Neural cell (in vitro differentiated cells): Measurements from ENCODE around the gene MICA. TPM values are rescaled to one million over a fixed set of nuclear protein-coding genes. Genes with fewer than 3 reads are reported as not detected.
"Not testable (repeated sequence)": the region's sequence is repeated elsewhere in the genome, so short reads cannot be mapped to it uniquely, and the experiment has no call there.

Experiments used
- H2AFZ ChIP-seq: fragments of 200-600, 300-800 bp; sonication (generic), shearing (Covaris generic); 2 replicates; pipeline ENCODE4 v1.6.0; 2014; ENCODE audit warnings: low read depth, mild to moderate bottlenecking, antibody characterized with exemption, low read length, moderate library complexity
- H3F3A ChIP-seq: fragments of 200-600 bp; shearing (Covaris generic); 2 replicates; pipeline ENCODE4 v1.6.1; 2016; ENCODE audit warnings: mild to moderate bottlenecking, moderate library complexity, mixed read lengths, antibody characterized with exemption, low read length; ENCODE audit not compliant: insufficient read depth, poor library complexity, severe bottlenecking
- H3K27ac ChIP-seq: fragments of 200-600, 300-800 bp; sonication (generic), shearing (Covaris generic); 2 replicates; pipeline ENCODE4 v1.5.1; 2014; ENCODE audit warnings: mild to moderate bottlenecking, low read length, moderate library complexity
- H3K27me3 ChIP-seq: fragments of 300-800, 200-600 bp; sonication (generic), shearing (Covaris generic); 2 replicates; pipeline ENCODE4 v1.6.0; 2014; ENCODE audit warnings: mild to moderate bottlenecking, low read depth, low read length, moderate library complexity; ENCODE audit not compliant: insufficient read depth
- H3K36me3 ChIP-seq: fragments of 300-800, 200-600 bp; sonication (generic), shearing (Covaris generic); 2 replicates; pipeline ENCODE4 v1.5.1; 2014; ENCODE audit warnings: mild to moderate bottlenecking, antibody characterized with exemption, low read length, moderate library complexity; ENCODE audit not compliant: insufficient read depth
- H3K4me2 ChIP-seq: fragments of 300-800, 200-600 bp; sonication (generic), shearing (Covaris generic); 2 replicates; pipeline ENCODE4 v1.6.0; 2014; ENCODE audit warnings: mild to moderate bottlenecking, low read length
- H3K4me3 ChIP-seq: fragments of 300-800, 200-600 bp; sonication (generic), shearing (Covaris generic); 2 replicates; pipeline ENCODE4 v1.5.1; 2014; ENCODE audit warnings: mild to moderate bottlenecking, low read length, moderate library complexity
- H3K79me2 ChIP-seq: fragments of 200-600 bp; shearing (Covaris generic); replicated peaks from 2 replicates; pipeline ENCODE4 v1.6.0; 2014; ENCODE audit warnings: mild to moderate bottlenecking, low read length, moderate library complexity; ENCODE audit not compliant: insufficient read depth
- H3K9ac ChIP-seq: fragments of 300-800, 200-600 bp; sonication (generic), shearing (Covaris generic); 2 replicates; pipeline ENCODE4 v1.6.1; 2016; ENCODE audit warnings: mild to moderate bottlenecking, low read length, mixed read lengths
- H3K9me2 ChIP-seq: fragments of 200-600 bp; shearing (Covaris generic); 2 replicates; pipeline ENCODE4 v1.6.1; 2016; ENCODE audit warnings: mild to moderate bottlenecking, low read length, mixed read lengths; ENCODE audit not compliant: insufficient read depth
- H3K9me3 ChIP-seq: fragments of 200-600, 300-800 bp; sonication (generic), shearing (Covaris generic); 2 replicates; pipeline ENCODE4 v1.6.1; 2016; ENCODE audit warnings: mild to moderate bottlenecking, mixed run types, low read length, moderate library complexity, mixed read lengths
- H4K20me1 ChIP-seq: fragments of 200-600 bp; shearing (Covaris generic); 2 replicates; pipeline ENCODE4 v1.6.1; 2016; ENCODE audit warnings: mild to moderate bottlenecking, mixed run types; ENCODE audit not compliant: insufficient read depth
- EP300 ChIP-seq: fragments of 450-650 bp; conservative IDR thresholded peaks from 2 replicates; pipeline ENCODE4 v1.6.1; 2014; ENCODE audit warnings: antibody characterized with exemption, mild to moderate bottlenecking, moderate library complexity; ENCODE audit not compliant: poor library complexity, severe bottlenecking
- EZH2 ChIP-seq: fragments of 200-600, 300-800 bp; shearing (Covaris generic), sonication (generic); IDR thresholded peaks from 2 replicates; pipeline ENCODE4 v1.6.1; 2014; ENCODE audit warnings: antibody characterized with exemption, low read length, borderline replicate concordance, mild to moderate bottlenecking; ENCODE audit not compliant: insufficient read depth, poor library complexity, severe bottlenecking
- MXI1 ChIP-seq: fragments of 450-650 bp; conservative IDR thresholded peaks from 2 replicates; pipeline ENCODE4 v1.6.1; 2014; ENCODE audit warnings: antibody characterized with exemption, mild to moderate bottlenecking; ENCODE audit not compliant: poor library complexity, severe bottlenecking
- POLR2AphosphoS5 ChIP-seq: IDR thresholded peaks from 2 replicates; pipeline ENCODE4 v1.6.1; 2012
- RAD21 ChIP-seq: fragments of 450-650 bp; conservative IDR thresholded peaks from 2 replicates; pipeline ENCODE4 v1.6.1; 2014; ENCODE audit warnings: antibody characterized with exemption, mild to moderate bottlenecking, moderate library complexity
- REST ChIP-seq: IDR thresholded peaks from 2 replicates; pipeline ENCODE4 v1.6.1; 2012; ENCODE audit warnings: borderline replicate concordance
- SMC3 ChIP-seq: fragments of 450-650 bp; conservative IDR thresholded peaks from 2 replicates; pipeline ENCODE4 v1.6.1; 2014; ENCODE audit warnings: antibody characterized with exemption, mild to moderate bottlenecking, moderate library complexity; ENCODE audit not compliant: poor library complexity
- TAF1 ChIP-seq: IDR thresholded peaks from 2 replicates; pipeline ENCODE4 v1.6.1; 2012; ENCODE audit warnings: low read depth
- polyA plus RNA-seq: library from polyadenylated mRNA; depleted of rRNA; stranded (reverse); fragments of >200 nt; gene quantifications from 2 replicates; pipeline ENCODE4 v1.2.3, GENCODE V29; 2014
- TF ChIP-seq, protein P1 (sequence below): fragments of 450-650 bp; IDR thresholded peaks from 2 replicates; pipeline ENCODE4 v1.5.1; 2014; ENCODE audit warnings: antibody characterized with exemption, mild to moderate bottlenecking, moderate library complexity; ENCODE audit not compliant: poor library complexity, severe bottlenecking

The MICA gene
- polyA plus RNA-seq, 1 donor from 2014 or later = 0.87 TPM

- no peaks in the 10 kb centered on the region for H3K9me2 ChIP-seq
- no peaks in the 10 kb centered on the region for H3K9me3 ChIP-seq
- no peaks in the 10 kb centered on the region for H3K79me2 ChIP-seq
- no peak overlapping the region for H3K4me2 ChIP-seq
- TF ChIP-seq SMC3 = peak; percentile 94
- no peak for TF ChIP-seq REST
- TF ChIP-seq RAD21 = peak; percentile 96
- TF ChIP-seq, protein P1, sequence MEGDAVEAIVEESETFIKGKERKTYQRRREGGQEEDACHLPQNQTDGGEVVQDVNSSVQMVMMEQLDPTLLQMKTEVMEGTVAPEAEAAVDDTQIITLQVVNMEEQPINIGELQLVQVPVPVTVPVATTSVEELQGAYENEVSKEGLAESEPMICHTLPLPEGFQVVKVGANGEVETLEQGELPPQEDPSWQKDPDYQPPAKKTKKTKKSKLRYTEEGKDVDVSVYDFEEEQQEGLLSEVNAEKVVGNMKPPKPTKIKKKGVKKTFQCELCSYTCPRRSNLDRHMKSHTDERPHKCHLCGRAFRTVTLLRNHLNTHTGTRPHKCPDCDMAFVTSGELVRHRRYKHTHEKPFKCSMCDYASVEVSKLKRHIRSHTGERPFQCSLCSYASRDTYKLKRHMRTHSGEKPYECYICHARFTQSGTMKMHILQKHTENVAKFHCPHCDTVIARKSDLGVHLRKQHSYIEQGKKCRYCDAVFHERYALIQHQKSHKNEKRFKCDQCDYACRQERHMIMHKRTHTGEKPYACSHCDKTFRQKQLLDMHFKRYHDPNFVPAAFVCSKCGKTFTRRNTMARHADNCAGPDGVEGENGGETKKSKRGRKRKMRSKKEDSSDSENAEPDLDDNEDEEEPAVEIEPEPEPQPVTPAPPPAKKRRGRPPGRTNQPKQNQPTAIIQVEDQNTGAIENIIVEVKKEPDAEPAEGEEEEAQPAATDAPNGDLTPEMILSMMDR = peak; percentile 97
- no peaks in the 10 kb centered on the region for H3K36me3 ChIP-seq
- H3K9ac ChIP-seq = no peak overlapping the region
- no peaks in the 10 kb centered on the region for H4K20me1 ChIP-seq
- H2AFZ ChIP-seq = no peak overlapping the region
- H3F3A ChIP-seq = no peaks in the 10 kb centered on the region
- peaks cover 10% of the 10 kb centered on the region for H3K27me3 ChIP-seq
- peak overlapping the region; percentile 62 for H3K4me3 ChIP-seq
- H3K27ac ChIP-seq = no peak overlapping the region
Measured at GRCh38 chr6:31366693-31367470, 36.5 kb upstream of the MICA start.

- Histone ChIP-seq H4K20me1 (no peaks in the 10 kb centered on the region), H3K4me2 (no peak overlapping the region), H3K36me3 (no peaks in the 10 kb centered on the region), H3K9ac (no peak overlapping the region), H3K9me3 (no peaks in the 10 kb centered on the region), H3K27me3 (peaks cover 10% of the 10 kb centered on the region), H3K9me2 (no peaks in the 10 kb centered on the region), H3K4me3 (no peak overlapping the region), H3F3A (no peaks in the 10 kb centered on the region), H2AFZ (no peak overlapping the region), H3K27ac (no peak overlapping the region), H3K79me2 (no peaks in the 10 kb centered on the region)
- TF ChIP-seq TAF1 (no peak), POLR2AphosphoS5 (no peak), RAD21 (no peak), MXI1 (no peak), SMC3 (no peak), REST (no peak), EZH2 (no peak), EP300 (no peak)
- TF ChIP-seq, protein P1 = no peak
Measured at GRCh38 chr6:31368461-31368860, 34.9 kb upstream of the MICA start.

- H3K9ac ChIP-seq, H3K9me2 ChIP-seq, H3K9me3 ChIP-seq, H3K79me2 ChIP-seq, H3K36me3 ChIP-seq, H4K20me1 ChIP-seq, H2AFZ ChIP-seq, H3K4me3 ChIP-seq, H3F3A ChIP-seq, H3K27ac ChIP-seq, H3K27me3 ChIP-seq, H3K4me2 ChIP-seq: not testable (repeated sequence)
Measured at GRCh38 chr6:31374118-31374517, 29.3 kb upstream of the MICA start.
